Activated CD4-positive, alpha-beta T cell treated with anti-CD3 and anti-CD28 coated beads for 24 hours (primary cell): ENCODE data around the gene ANO8.

ENCODE experiments used
- DNase-seq, 2 donors: peaks; one replicate each; pipeline ENCODE4 v3.0.0-alpha.2; 2020; ENCODE audit warnings: low read depth in 2 of 2

Gene ANO8

DNA sequence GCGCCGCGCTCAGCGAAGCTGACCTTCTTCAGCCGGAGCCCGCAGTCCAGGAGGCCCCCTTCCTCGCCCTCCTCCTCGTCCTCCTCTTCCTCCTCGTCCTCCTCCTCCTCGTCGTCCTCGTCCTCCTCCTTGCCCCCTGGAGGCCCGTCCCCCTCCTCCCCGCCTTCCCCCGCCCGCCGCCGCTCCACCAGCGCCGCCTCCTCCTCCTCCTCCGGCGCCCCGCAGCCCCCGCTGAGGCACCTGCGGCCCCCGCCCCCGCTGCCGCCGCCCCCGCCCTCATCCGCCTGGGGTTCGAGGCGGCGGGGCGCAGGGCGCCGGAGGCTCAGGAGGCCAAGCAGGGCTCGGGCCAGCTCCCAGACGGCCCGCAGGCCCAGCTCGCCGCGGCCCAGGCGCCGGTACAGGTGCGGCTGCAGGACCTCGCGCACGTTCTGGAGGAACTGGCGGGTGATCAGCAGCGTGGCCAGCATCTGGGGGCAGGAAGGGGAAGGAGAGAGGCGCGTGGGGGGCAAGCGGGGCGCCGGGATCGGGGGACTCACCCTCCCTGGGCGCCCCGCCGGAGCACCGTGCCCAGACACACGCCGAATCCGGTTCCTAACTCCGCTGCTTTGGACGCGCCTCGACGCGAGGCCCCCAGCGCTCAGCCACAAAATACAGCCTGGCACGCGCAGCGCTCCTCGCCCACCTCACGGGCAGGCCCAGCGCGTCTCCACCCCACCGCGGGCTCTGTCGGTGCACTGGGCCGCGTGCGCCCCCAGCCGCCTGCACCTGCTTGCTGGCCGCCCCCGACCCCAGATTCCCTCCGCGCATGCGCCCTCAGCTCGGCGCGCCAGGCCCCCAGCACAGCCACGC is 5.9 kb downstream of the ANO8 start:
- no peak for DNase-seq

DNA sequence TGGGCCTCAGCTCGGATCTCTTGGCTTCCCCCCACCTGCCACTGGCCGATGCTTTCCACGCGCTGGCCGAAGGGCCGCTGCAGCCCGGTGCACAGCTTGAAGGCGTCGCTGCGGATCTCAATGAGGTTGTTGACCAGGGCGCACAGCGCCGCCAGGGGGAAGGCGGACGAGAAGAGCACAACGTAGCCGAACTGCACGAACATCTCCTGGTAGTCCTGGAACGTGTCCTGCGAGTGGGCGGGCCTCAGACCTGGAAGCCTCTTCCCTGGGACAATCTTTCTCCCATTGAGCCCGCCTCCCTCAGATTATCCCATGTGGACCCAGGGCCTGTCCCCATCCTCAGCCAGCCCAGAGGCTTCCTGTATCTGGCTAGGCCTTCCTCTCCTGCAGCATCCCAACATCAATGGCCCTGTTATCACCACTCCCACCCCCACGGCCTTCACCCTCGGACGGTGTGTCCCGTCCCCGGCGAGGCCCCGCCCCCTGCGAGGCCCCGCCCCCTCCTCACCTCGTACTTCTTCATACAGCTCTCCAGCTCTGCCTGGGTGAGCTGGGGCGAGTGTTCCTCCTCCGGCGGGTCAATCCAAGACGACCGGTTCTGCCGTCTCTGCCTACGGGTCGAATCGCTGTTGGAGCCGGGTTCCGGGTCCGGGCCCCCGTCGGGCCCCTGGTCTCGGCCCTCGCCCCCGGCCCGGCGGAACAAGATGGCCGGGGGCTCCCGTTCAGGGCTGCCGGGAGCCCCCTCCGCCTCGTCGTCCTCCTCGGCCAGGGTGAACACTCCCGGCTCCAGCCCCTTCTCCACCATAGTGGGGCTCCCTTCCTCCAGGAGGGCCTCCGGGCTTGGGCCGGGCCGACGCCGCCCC is 6.8 kb downstream of the ANO8 start:
- DNase-seq, result no peak

DNA sequence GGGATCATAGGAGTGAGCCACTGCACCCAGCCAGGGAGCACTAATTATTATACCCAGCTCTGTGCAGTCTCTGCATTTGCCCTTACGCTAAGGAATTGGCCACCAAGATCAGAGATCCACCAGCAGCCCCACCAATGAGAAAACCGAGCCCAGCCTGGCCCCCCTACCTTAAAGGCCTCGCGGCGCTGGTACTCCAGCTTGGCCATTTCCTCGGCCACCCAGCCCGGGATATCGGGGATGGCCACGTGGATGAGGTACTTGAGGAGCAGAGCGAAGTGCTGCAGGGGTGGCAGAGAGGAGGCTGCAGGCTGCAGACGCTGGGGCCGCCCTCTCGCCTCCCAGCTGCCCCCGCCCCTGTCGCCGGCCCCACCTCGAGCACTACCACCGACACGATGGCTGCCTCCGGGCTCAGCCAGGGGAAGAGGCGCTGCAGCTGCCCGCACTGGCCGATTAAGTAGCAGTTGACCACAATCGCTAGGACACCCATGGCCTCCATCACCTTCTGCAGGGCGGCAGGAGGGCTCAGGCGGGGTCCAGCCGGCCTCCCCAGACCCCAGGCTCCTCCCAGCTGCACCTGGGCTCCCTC is 7.5 kb downstream of the ANO8 start:
- no peak for DNase-seq

DNA sequence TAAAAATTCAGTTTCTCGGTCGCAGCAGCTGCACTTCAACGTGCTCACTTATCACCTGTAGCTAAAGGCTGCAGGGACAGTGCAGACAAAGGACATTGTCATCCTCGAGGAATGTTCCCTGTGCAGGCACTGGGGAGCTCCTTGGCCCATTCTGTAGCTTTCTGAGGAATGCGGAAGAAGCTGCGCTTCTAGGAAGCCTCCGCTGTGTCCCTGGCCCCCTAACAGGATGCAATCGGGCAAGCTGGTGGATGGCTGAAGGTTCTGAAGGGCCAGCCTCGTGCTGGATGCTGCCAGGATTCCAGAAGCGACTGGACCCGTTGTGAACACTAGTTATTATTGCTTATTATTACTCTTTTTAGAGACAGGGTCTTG is 8.1 kb downstream of the ANO8 start:
- DNase-seq, result no peak

DNA sequence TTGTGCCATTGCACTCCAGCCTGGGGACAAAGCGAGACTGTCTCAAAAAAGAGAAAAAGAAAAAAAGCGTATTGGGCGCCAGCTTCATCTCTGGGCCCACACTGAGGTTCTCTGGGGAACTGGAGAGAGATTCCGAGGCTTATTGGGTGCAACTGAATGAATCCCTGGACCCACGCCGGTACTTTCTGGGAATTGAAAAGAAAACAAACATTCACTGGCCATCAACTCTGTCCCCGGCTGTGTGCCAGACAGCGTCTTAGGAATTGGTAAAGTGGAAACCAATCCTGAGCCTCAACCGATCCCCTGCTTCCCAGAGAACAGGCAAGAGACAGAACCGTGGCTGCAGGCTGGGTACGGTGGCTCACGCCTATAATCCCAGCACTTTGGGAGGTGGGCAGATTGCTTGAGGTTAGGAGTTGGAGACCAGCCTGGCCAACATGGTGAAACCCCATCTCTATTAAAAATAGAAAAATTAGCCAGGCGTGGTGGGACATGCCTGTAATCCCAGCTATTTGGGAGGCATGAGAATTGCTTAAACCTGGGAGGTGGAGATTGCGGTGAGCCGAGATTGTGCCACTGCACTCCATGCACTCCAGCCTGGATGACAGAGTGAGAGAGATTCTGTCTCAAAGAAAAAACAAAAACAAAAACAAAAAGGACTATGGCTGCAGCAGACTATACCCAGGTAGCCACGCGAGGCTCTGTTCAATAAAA is 8.6 kb downstream of the ANO8 start:
- DNase-seq, result no peak

GRCh38 chr19:17325133-17325532 is 9.5 kb downstream of the ANO8 start:
- no peak for DNase-seq

DNA sequence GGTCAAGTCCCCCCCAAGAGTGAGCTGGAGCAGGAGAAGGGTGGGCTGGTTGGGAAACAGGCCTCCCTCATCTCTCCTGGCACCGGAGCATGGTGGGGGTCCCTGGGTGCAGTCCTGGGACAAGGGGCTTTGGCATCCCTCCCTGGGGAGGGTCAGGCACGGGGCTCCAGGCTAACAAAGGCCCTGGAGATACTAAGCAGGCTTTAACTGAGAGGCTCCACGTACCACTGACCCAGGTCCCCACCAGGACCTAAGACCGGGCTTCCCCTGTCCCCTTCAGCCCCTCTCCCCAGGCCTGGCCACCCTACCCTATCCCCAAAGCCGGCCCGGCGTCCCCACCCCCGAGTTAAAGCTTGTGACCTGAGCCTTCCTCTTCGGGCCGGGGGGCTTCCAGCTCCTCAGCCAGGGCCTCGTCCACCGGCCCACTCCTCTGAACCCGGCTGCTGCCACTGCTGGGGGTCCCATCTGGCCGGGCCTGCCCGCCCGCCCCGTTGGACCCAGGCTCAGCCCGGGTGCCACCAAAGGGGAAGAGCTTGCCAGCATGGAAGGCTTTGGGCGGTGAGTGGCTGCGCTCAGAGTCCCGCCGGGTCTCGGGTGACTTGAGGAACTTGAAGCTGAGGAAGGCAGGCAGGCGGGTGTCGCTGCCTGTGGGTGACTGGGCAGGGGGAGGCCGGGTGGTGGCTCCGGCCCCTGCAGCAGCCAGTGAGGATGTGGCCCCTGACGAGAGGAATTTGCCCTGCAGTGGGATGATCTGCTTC is 10.1 kb downstream of the ANO8 start:
- DNase-seq, result no peak

DNA sequence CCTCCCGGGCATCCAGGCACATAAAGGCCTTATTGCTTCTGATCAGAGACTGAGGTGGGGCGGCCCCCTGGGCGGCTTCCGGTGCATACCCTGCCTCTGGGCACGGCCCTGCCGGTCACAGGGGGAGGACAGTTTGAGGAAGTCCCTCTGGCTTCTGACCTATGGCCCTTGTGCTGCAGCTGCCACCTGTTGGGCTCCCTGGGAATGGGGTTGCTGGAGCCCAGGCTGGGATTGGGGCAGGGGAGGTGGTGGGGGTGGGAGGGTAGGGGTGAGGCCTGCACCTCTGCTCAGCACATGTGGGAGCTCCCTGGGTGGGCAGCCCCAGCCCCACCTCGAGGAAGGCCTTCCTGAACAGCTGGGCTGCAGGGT is 10.7 kb downstream of the ANO8 start:
- DNase-seq, result no peak

DNA sequence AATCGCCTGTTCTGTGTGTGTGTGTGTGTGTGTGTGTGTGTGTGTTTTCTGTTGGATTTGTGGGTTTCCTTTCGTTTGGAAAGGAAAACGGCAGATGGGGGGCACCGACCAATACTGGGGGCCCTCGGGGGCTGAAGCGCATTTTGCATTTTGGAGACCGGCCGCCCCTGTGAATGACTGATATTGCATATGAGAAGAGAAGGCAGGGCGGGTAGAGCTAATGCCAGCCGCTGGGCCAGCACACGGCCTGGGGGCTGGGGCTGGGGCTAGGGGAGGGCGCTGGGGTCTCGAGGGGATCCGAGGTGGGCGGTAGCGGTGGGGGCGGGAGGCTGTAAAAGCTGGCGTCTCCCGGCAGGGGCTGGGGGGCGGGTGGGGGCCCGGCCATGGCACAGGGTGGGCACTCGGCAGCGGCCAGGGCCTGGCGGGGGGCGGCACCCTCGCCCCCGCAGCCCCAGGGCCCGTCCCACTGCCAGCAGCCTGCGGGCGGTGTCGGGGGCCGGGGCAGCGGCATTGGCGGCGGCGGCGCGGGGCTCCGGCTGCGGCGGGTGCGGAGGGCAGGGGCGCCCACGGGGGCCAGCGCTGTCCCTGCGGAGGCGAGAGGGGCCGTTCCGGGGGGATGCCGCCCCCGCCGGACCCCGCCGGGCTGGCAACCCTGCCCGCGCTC is 11.2 kb downstream of the ANO8 start:
- no peak for DNase-seq

- DNase-seq, result no peak
Measured at GRCh38 chr19:17322854-17323253, 11.8 kb downstream of the ANO8 start.

DNA sequence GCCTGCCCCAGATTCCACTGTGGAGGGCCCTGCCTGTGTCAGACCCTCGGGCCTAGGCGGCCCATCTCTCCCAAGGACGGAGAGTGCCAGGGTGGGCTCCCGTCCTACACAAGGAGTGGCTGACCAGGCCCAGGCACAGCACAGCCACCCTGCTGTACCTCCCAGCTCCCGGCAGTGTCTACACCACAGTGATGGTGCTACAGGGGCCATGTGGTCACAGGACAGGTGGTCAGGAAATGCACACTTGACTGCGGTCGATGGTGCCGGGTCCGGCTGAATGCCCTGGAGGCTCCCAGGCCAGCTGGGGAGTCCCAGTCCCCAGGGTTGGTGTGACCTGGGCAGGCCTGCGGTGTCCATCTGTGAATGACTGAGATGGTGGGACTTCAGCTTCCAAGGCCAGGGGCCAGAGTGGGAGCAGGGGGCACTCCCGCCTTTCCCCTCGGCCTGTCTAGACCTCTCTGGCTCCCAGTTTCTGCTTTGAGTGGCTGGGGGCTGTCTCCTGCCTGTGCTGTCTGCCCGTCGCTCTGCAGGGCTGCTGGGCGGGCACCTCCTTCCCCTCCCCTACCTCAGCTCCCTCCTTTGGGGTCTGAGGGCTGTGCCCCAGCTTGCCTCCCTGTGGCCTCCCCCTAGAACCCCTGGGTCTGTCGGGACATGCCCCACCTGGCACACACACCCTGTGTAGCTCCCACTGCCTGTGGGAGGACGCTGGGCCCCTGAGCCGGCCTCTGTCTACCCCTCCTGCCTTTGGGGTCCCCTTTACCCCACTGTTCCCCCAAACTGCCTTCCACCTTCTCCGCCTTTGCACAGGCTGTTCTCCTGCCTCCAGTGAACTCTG is 12.8 kb downstream of the ANO8 start:
- no peak for DNase-seq

DNA sequence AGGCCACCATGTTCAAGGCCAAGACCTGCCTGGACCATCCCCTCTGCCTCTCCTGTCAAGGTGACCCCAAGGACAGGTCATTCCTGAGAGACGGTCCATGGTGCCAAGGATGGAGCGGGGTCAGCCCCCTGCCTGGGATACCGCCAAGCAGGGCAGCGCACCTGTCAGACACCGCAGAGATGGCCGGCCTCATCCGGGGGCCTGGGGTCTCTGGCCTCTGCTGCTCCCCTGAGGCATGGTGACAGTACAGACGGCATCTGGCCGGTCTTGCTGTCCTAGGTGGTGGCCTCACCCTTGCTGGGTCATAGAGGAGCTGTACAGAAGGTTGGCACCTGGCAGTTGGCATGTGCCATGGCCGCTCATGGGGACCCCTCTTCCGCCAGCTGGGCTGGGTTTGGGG is 14.2 kb downstream of the ANO8 start:
- no peak for DNase-seq

DNA sequence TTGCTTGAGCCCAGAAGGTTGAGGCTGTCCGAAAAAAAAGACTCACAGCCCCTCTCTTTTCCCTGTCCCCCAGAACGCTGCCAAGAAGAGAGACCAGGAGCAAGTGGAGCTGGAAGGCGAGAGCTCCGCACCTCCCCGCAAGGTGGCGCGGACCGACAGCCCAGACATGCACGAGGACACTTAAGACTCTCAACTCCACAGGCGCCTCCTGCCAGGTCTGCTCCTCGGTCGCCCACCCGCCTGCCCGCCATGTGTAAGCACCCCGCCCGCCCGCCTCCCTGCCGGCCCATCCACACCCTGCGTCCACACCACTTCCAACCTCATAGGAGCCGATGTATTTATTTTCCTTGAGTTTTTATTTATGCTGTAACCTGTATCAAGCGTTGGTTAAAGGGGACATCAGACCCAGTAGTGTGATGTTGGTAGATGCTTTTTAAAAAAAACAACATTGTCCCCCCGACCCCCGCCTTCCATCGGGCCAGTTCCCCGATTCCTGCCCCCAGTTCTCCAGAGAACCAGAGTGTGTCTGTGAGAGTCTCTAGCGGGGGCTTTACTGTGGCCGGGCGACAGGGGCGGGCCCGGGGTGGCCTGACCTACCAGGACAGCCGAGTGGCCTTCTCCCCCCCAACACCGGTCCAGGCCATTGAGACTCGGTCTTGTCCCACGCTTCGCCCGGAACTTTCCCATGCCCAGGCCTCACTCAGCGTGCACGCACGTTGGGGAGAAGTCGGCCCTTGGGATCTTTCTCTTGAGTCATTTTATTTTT is 15.0 kb downstream of the ANO8 start:
- DNase-seq, result no peak

- no peak for DNase-seq
Measured at GRCh38 chr19:17318966-17319365, 15.7 kb downstream of the ANO8 start.

DNA sequence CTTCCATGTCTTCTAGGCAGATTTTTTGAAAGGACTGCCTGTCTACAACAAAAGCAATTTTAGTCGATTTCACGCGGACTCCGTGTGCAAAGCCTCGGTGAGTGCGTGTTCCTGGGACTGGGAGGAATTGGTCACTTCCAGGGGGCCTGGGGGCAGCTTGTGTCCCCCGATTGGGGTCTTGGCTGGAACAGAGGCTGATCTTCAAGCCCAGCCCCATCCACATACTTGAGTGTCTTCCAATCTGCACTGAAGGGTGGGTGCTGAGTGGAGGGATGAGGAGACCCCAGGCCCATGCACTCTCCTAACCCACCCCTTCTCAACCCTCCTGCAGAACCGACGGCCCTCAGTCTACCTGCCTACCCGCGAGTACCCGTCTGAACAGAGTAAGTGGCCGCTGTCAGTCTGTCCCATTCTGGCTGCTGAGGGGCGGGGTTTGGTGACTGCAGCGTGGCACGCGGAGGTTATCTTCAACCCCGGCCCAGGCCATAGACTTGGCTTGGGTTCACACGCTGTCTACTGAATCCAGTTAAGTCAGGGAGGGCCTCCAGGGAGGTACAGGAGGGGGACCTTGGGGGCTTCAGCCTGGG is 20.6 kb downstream of the ANO8 start:
- DNase-seq, result no peak

- DNase-seq, result no peak
Measured at GRCh38 chr19:17312189-17313113, 22.2 kb downstream of the ANO8 start.

GRCh38 chr19:17311455-17312188 is 23.0 kb downstream of the ANO8 start:
- no peak for DNase-seq
